Stimulated activated CD4-positive, alpha-beta T cell treated with anti-CD3 and anti-CD28 coated beads, Interleukin-1b, Interleukin-23, amount 100 ng/mL, for 1 hour (primary cell): ENCODE results near the gene EFHD2.
"Not testable (repeated sequence)": the region's sequence is repeated elsewhere in the genome, so short reads cannot be mapped to it uniquely, and the experiment has no call there.

Experiments
- DNase-seq, 2 donors: peaks; one replicate each; pipeline ENCODE4 v3.0.0-alpha.2; 2020; ENCODE audit warnings: low read depth in 2 of 2

EFHD2 gene

GRCh38 chr1:15412175-15412800 is 2.6 kb downstream of the EFHD2 start:
- DNase-seq = no peak

DNA sequence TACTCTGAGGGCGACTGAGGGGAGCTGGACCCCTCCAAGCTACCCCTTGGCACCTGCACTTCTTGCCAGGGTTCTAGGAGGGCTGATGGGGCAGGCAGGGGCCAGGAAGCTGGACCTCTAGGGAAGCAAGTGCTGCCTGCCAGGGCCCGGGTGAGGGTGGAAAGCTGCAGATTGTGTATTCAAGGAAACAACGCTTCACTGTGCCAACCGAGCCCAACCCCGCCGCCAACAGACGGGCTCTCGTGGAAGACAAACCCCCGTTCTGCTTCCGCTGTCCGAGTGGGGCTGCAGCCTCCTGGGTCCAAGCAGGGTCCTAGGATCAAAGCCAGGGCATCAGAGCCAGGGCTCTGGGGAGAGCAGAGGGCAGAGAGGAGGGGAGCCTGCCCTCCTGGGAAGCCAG is 3.2 kb downstream of the EFHD2 start:
- DNase-seq = no peak

- DNase-seq = no peak
Observed at GRCh38 chr1:15413563-15414444, 4.1 kb downstream of the EFHD2 start.

- no peak for DNase-seq
Observed at GRCh38 chr1:15414445-15414983, 4.8 kb downstream of the EFHD2 start.

GRCh38 chr1:15417059-15417934 is 7.6 kb downstream of the EFHD2 start:
- DNase-seq = peak in 1 of 2 donors; percentile 28

DNA sequence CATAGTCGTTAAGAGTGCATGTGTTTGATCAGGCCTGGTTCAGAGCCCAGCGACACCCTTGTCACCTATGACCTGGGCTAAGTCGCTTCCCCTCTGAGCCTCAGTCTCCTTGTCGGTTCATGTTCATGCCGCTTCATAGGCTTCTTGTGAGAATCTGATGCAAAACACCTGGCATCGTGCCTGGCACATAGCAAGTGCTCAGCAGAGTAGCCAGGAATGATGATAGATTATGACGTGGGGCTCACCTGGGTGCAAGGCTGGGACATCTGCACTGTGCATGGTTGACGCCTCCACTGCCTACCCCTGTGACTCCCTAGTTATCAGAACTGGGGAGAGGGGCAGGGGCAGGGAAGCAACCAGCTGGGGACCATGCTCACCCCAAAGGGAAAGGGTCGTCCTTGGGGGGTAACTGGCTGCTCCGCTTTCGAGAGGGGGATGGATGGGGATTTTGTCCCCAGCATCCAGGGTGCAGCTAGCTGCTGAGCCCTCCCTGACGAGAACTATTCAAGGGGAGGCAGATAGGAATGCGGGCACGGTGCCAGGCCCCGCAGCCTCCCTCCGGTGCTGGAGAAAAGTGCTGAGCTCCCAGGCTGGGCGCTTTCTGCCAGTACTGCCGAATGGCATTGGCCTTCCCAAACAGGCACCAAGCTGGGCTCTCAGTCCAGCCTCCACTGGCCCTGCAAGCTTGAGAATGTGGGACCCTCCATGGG is 9.3 kb downstream of the EFHD2 start:
- no peak for DNase-seq

DNA sequence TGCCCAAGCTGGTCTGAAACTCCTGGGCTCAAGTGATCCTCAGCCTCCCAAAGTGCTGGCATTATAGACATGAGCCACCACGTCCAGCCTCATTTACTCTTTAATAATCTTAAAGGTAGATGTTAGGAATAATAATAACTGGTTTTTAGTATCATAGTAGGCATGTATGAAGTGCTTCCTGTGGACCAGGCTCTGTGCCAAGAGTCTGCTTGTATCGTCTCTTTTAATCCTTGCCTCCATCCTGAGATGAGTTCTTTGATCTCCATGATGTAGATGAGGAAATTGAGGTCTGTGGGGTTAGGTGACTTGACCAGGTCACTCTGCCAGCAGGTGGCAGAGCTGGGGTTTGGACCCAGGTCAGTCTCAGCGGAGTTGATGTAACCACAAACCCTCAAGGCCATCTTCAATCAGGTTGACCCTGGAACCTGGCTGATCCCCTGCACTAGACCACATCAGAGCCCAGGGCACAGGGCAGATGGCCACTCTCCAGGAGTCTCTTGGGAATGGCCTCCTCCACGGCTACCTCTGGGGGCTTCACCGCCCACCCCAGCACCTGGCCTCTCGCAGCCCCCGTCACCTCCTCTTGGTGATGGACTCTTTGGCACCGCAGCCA is 11.3 kb downstream of the EFHD2 start:
- DNase-seq = no peak

GRCh38 chr1:15422871-15423270 is 13.2 kb downstream of the EFHD2 start:
- DNase-seq = no peak

DNA sequence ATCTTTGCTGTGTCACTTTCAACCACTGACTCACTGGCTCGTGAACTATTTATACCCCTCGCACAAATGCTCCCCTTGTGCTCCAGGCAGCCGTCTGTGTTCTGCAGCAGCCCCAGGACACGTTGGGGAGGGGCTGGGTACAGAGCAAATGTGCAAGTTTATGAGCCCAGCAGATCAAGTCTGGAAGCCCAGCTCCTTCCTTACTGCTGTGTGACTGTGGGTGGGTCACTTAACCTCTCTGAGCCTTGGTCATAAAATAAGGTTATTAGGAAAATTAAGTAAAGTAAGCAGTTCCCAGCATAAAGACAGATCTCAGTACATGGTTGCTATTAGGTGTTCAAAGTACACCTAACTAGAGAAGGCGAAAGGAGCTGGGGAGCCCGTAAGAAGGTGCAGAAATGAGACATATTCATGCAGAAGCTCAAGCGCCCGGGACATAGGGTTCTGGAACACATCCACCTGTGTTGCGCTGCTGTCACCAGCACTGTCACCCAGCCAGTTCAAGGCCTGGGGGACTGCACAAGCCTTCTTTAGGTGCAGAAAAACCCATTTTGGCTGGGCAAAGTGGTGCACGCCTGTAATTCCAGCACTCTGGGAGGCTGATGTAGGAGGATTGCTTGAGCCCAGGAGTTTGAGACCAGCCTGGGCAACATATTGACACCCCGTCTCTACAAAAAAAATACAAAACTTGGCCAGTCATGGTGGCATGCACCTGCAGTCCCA is 13.8 kb downstream of the EFHD2 start:
- DNase-seq = no peak

DNA sequence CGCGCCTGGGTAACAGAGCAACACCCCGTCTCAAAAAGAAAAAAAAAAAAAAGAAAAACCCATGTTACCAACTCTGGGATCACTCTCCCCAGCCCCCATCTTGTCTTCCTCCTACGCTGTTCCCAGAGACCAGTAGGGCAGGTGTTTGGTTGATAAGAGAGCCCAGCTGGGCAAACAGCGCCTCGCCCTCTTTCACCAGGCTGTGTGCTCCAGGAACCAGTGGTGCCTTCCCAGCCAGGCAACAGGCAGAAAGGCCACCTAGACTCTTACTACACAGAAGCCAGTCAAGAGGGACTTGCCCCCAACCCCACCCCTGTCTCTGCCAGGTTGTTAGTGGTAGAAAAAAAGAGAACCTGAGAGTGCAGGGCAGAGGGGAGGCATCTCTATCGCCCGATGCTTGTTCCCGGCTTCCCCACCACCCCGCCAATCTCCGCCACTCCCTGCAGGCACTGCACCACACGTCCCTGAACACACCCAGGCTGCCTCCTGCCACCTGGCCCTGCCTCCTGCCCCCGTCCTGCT is 14.5 kb downstream of the EFHD2 start:
- no peak for DNase-seq

- DNase-seq = no peak
Observed at GRCh38 chr1:15424981-15425380, 15.3 kb downstream of the EFHD2 start.

DNA sequence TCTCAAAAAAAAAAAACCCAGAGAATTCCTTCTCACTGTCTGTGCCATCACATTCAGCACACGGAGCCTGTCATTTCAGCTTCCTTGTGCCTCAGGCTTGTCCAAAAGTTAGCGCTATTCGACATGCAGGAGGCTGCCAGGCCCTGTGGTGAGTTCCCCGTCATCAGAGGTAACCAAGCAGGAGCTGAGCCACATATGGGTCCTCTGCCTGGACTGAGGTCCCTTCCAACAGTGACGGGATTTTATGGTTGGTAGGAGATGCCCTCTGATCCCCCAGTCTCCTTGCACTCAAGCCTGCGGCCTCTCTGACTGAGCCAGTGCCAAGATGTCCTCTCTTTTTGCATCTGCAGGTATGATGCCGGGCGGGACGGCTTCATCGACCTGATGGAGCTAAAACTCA is 15.8 kb downstream of the EFHD2 start:
- no peak for DNase-seq

GRCh38 chr1:15425958-15426357 is 16.3 kb downstream of the EFHD2 start:
- DNase-seq = no peak

- DNase-seq = no peak
Observed at GRCh38 chr1:15426492-15427279, 17.0 kb downstream of the EFHD2 start.

- no peak for DNase-seq
Observed at GRCh38 chr1:15427280-15427666, 17.6 kb downstream of the EFHD2 start.

- DNase-seq = not testable (repeated sequence)
Observed at GRCh38 chr1:15428252-15428651, 18.6 kb downstream of the EFHD2 start.

DNA sequence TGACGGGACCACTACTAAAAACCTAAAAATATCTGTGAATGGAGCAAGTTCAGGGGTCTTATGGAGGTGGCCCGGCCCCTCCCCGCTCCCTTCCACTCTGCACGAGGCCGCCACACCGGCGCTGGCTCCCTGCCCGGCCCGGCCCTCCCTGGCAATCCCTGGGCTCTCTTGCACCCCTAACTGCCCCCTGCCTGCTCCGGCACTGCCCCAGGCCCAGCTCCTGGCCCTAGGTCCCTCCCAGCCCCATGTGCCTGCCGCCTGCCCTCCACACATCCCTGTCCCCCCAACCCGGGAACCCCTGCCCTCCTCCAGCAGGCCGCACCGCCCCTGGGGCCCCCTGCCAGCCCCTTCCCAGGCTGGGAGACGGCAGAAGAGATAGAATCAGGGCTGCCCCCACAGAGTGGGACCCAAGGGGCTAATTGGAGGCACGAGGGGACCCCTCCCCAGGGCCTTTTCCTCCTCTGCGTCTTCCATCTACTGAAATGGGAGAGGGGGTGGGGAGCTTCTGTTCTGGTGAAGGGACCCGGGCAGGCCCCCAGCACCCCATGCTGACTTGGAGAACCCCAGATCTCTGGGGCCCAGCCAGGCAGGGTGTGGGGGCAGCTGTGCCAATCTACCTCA is 19.2 kb downstream of the EFHD2 start:
- DNase-seq = no peak

DNA sequence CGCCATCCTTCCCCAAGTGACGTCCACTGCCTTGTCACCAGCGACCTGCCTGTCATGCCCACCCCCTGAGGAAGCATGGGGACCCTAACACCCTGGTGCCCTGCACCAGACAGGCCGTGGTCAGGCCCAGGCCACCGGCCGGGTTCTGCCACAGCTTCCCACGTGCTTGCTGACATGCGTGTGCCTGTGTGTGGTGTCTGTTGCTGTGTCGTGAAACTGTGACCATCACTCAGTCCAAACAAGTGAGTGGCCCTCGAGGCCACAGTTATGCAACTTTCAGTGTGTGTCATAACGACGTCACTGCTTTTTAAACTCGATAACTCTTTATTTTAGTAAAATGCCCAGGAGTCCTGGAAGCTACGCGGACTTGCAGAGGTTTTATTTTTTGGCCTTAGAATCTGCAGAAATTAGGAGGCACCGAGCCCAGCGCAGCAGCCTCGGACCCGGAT is 20.0 kb downstream of the EFHD2 start:
- DNase-seq = no peak
